Thyroid gland (tissue), 4 donors: ENCODE measurements around the gene CACNA1G.

Source experiments
- POLR2A ChIP-seq, 2 donors: fragments of 450-650 bp; IDR thresholded peaks; one replicate each; pipeline ENCODE4 v1.6.1; 2017; ENCODE audit warnings: antibody characterized with exemption in 2 of 2, mild to moderate bottlenecking in 2 of 2, moderate library complexity in 1 of 2
- TF ChIP-seq, protein P1 (sequence below), 6 experiments: fragments of 200-600 bp in 3 of 6; fragments of 450-650 bp in 3 of 6; sonication (generic) in 3 of 6; IDR thresholded peaks; one replicate each; pipeline ENCODE4 v1.5.1; 2016 to 2019; ENCODE audit warnings: antibody characterized with exemption in 6 of 6, mild to moderate bottlenecking in 2 of 6, inconsistent platforms in 1 of 6, moderate library complexity in 1 of 6

DNA sequence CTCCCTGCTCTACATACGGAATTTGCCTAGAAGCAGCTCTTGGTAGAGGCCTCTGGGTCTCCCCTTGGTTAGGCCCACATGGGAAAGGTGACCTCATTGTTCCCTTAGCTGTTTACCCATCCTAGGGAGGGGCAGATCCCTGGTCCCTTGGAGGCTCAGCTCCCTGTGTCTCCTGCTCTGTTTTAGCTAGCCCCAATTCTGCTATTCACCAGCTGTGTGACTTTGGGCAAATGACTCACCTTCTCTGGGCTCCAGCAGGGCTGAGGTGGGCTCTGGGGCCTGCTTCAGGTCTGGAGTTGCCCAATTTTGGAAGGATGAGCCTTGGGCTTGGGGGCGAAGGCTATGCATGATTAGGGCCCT is 78.1 kb downstream of the CACNA1G start:
- TF ChIP-seq, protein P1, sequence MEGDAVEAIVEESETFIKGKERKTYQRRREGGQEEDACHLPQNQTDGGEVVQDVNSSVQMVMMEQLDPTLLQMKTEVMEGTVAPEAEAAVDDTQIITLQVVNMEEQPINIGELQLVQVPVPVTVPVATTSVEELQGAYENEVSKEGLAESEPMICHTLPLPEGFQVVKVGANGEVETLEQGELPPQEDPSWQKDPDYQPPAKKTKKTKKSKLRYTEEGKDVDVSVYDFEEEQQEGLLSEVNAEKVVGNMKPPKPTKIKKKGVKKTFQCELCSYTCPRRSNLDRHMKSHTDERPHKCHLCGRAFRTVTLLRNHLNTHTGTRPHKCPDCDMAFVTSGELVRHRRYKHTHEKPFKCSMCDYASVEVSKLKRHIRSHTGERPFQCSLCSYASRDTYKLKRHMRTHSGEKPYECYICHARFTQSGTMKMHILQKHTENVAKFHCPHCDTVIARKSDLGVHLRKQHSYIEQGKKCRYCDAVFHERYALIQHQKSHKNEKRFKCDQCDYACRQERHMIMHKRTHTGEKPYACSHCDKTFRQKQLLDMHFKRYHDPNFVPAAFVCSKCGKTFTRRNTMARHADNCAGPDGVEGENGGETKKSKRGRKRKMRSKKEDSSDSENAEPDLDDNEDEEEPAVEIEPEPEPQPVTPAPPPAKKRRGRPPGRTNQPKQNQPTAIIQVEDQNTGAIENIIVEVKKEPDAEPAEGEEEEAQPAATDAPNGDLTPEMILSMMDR (IDR thresholded peaks at IDR 0.05), result no peak
- no peak for TF ChIP-seq POLR2A (IDR thresholded peaks at IDR 0.05)
